CD4-positive, alpha-beta T cell treated with Interleukin-6 for 4 hours (primary cell): ENCODE results near the gene C9orf50.
A peak's percentile ranks its signal among the peaks of the same experiment; 100 is the strongest.
"Not testable (repeated sequence)": the region's sequence is repeated elsewhere in the genome, so short reads cannot be mapped to it uniquely, and the experiment has no call there.

Experiments used
- DNase-seq: peaks from one replicate; pipeline ENCODE4 v3.0.0-alpha.2; 2020; ENCODE audit warnings: mixed read lengths

Gene C9orf50, protein sequence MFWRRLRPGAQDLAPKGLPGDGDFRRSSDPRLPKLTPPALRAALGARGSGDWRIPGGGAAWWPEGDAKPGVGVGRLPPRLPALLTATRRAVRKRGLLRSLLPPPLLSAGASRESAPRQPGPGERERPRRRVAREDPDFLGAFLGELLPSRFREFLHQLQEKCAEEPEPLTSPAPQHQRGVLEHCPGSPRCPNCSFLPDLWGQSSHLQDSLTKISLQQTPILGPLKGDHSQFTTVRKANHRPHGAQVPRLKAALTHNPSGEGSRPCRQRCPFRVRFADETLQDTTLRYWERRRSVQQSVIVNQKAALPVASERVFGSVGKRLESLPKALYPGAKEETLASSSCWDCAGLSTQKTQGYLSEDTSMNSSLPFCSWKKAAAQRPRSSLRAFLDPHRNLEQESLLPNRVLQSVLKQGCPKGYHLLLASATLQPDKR

DNA sequence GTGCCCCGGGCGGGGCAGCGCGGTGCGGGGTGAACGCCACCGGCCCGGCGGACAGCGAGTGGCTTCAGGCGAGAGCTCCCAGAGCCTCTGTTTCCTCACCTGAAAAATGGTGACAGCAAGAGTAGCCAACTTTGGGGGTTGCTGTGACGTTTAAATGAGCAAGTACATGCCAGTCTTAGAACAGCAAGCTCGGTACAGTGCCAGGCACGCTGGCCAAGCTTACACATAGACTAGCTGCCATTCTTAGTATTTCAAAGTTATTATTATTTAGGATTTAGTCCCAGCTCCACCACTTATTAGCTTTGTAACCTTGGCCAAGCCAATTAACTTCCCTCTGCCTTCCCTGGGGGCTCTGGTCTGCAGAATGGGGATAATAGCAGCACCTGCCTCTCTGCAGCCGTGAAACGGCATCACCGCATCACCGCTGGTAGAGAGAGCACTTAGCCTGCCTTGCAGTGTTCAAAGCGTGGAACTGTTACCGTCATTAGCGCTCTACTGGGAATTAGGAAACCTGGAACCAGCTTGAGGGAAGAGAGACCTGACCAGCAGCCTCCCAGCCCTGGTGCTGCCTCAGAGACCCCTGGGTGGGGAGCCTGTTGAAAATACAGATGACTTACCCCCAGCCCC lies at the start of gene C9orf50:
Gene C9orf50 (minus strand): TSS at position 433 of the 627 bp plus-strand sequence. CDS start 527 bp downstream, outside the sequence.
- DNase-seq, result peak; percentile 1

DNA sequence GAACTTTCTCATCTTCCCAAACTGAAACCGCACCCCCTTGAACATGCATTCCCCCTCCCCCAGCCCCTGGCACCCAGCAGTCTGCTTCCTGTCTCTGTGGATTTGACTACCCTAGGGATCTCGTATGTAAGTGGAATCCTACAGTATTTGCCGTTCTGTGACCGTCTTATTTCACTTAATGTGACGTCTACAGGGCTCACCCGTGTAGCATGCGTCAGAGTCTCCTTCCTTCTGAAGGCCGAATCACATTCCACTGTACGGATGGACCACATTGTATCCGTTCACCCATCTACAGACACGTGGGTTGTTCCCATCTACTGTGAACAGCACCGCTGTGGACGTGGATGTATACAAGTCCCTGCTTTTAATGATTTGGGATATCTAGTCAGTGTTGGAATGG lies 49.0 kb upstream of the C9orf50 start:
- DNase-seq, result no peak

DNA sequence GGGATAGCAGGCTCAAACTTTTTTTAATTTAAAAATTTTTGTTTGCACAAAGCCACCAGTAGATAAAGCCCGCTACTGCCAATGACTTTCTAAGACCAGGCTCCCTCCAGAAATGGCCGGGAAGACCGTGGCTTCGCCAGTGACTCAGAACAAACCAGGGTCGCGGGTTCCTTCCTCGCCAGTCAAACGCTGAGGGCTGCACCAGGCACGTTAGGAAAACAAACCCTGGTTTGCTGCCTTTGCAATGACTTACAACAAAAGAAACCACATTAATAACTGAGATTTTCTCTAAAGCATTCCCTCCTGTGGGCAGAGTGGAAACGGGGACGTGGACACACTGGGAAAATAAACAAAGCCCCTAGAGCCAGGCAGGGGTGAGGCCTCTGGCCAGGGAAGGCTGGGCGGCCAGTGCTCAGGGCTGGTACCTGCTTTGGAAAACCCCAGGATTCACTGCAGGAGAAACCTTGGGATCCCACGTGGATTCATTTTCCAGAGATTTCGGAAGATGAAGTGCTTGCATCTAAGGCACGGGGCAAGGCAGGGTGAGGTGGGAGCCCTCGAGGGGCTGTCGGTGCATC lies 48.3 kb upstream of the C9orf50 start:
- no peak for DNase-seq

DNA sequence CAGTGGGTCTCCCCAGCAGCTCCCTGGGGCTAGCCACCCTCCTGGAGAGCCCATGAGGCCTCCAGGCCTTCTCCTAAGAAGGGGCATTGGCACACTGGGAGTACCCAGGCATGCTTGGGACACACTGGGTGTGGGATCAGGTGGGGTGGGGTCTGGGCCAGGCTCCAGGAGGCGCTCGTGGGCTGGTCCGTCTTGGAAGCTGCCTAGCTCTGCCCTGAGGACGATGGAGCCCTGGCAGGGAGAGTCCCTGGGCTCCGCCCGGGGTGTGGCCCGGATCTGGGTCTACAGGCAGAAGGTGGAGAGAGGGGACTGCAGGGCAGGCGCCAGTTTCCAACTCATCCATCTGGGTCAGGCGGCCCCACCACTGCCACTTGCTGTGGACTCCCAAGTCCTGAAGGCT lies 46.9 kb upstream of the C9orf50 start:
- DNase-seq, result no peak

DNA sequence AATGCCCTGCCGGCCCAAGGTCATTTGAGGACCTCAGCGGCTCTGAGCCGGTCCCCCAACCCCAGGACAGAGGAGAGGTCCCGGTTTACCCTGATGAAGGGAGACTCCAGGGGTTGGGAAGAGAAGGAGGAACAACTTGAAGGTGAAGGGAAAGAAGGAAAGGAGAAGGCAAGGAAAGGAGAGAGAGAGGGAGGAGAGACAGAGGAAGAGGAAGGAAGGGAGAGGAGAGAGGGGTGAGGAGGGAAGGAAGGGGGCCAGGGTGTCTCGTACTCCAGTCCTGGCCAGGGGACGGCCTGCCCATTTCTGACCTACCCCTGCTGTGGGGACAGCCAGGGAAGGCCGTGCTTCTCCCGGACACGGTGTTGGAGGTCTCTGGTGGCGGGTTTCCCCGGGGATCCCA lies 46.5 kb upstream of the C9orf50 start:
- no peak for DNase-seq

DNA sequence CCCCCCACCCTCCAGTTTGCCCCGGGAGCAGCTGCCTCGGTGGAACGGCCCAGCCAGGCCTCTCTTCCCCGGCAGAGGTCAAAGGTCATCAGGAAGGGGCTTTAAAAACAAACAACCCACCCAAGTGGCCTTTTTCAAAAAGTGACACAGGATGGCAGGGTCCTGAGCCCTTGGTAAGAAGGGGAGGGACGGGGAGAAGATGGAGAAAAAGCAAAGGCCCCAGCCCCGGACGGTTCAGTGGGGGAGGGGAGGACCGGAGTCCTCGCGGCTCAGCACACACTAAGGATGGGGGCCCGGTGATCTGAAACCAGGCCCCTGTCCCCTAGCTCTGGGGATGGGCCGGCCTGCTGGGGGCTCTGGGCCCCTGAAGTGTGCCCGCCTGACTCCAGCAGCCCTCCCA lies 45.7 kb upstream of the C9orf50 start:
- DNase-seq, result no peak

DNA sequence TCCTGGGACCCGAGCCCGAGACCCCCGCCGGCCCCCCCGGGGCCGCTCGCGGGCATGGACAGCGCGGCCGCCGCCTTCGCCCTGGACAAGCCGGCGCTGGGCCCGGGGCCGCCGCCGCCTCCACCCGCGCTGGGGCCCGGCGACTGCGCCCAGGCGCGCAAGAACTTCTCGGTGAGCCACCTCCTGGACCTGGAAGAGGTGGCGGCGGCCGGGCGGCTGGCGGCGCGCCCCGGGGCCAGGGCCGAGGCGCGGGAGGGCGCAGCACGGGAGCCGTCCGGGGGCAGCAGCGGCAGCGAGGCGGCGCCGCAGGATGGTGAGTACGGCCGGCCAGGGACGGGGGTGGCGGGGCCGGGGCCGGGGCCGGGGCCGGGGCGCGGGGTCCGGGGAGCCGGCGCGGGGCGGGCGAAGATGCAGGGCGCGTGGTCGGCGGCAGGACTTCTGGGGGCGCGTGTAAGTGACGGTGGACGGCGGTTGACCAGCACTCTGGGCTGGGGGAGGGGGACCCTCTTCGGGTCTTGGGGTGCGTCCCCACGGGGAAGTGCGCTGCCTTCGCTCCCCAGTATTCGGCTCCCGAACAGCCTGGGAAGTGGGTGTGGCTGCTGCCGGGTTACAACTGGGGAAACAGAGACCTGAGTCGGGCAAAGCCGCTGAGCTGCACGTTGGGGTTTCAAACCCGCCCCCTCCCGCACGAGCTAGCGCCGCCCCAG lies 45.1 kb upstream of the C9orf50 start:
- DNase-seq, result no peak

DNA sequence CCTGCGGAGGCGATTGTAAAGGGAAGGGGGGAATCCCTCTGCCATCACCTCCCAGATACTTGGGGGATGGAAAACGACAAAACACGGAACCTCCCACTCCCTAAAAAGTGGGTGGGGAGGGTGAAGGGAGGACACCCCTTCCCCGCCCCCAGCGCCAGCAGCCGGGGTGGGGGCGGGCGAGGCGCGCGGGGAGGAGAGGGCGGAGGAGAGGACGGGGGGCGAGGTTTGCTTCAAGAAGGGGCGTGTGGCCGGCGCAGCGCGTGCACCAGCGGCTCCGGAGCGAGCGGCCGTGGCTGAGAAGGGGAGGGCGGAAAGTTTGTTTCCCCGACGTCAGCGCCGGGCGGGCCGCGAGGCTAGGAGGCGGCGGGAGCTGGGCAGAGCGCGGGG lies 44.5 kb upstream of the C9orf50 start, which contains the start of gene PRRX2:
Gene PRRX2 (plus strand): TSS at position 259 of the 387 bp plus-strand sequence. CDS start 221 bp downstream, outside the sequence.
- DNase-seq, result peak; percentile 23

DNA sequence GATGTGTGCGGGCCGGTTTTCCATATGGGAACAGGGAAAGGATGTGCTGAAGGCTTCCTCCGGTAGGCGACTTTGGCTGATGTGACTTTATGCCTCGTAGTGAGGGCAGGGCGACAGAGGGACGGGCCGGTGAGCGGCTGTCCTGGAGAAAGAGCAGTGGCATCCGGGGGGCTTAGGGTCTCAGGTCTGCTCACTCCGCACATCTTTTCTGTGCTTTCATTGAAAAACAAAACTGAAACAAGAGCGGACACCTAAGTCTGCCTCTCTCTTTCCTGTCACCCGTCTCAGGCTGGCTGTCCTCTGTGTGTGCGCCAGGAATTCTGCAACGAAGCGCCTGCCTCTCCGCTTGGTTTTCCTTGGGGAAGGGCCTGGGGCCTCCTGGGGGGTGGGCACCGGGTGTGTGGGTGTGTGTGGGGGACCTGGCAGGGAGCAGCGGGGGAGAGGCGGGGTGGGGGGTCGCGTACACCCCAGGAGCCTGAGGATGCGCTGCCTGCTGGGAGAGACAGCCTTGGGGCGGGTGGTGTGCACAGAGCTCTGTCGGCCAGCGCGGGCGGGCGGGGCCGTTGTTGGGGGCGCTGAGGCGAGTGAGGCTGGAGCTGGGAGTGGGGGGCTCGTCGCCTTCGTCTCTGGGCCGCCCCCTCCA lies 44.0 kb upstream of the C9orf50 start:
- no peak for DNase-seq

DNA sequence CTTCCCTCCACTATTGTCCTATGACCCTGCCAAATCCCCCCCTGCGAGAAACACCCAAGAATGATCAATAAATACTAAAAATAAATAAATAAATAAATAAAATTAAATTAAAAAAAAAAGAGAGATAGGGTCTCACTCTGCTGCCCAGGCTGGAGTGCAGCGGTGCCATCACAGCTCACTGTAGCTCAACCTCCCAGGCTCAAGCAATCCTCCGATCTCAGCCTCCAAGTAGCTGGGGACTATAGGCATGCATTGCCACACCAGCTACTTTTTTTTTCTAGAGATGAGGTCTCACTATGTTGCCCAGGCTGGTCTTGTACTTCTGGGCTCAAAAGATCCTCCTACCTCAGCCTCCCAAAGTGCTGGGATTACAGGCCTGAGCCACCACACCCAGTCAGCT lies 41.3 kb upstream of the C9orf50 start:
- not testable (repeated sequence) for DNase-seq

DNA sequence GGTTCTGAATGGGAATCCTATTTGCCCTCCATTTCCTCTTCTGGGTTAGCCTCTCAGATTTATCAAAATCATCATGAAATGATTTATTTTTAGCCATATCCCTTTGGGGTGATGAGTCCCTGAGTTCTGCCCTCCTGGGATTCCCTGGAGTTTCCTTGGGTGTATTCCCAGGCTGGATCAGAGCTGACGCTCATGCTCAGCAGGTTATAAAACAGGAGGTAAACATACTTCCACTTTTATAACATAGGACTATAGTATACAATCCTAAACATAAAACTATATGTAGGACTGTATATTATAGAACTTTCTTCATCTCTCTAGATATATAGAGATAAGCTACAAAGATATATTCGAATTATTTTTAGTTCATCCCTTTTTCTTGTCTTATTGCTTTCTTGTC lies 40.1 kb upstream of the C9orf50 start:
- DNase-seq, result no peak

DNA sequence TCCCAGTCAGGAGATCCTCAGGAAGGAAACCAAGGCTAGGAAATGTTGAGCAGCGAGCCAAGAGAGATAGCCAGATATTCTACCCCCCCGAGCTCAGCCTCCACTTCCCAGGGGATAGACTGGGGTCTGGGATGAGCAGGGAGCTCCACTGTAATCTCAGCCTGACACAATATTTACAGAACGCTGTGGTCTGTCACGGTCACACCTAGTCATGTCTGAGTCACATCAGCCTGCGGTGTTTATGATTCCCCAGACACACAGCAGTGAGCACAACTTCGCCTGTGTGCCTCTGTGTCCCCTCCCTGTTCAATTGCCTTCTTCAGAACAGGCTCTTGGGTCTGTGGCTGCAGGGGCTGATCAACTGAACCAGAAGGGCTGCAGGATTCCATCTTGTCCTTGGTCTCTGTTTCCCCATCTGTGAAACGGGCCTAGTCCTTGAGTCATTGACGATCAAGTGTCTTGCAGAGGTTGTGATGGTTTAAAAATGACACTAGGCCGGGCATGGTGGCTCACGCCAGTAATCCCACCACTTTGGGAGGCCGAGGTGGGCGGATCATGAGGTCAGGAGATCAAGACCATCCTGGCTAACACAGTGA lies 36.0 kb upstream of the C9orf50 start:
- no peak for DNase-seq

DNA sequence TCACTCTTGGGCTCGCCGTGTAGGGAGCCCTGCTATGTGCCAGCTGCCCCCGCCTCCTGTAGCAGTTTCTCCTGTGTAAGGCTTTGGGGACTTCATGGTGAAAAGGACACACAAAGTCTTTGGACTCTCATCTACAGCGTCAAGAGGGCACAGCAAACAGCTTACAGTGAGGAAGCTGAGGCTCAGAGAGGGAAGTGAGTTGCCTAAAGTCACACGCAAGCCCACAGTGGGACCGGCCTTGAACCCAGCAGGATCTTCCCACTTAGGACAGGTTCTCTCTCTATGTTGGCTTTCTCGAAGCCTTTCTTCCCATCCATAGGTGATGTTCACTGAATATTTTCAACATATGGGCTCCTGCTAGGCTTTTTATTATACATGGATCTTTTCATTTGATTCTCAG lies 34.8 kb upstream of the C9orf50 start:
- DNase-seq, result no peak

DNA sequence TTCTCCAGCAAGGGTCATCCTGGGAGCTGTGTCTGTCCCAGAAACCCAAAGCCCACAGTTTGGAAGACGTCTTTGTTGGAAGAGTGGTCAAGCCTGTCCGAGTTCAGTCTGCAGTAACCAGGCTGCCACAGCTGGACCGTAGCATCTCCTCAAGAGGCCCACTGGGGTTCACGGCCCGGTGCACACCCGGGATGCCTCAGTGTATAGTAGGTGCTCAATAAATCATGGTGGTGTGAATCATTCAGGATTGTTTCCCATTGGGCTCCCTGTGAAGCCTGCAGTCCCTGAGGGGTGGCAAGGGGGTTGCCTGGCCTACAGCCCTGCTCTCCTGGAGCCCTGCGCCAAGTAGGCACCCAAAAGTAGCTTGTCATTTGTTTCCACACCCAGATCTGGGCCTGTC lies 34.3 kb upstream of the C9orf50 start:
- DNase-seq, result no peak

DNA sequence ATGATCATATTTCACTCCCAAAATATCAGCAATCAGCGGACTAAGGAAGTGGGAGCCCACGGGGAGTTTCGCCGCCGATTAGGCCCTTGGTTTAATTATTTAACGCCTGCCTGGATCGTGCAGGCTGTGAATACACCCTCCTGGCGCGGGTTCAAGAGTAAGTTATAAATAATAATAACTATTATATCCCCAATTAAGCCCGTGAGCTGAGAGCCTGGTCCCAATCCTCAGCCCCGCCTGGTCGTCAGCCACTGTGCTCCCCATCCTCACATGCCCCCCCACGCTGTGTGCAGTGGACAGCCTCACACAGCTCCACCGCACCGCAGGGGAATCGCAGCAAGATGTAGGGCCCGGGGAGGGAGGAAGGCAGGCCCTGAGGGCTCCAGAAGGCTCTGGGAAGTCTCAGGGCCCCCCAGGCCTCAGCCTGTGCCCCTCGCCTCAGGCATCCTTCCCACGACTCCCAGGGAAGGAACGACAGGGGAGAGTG lies 33.7 kb upstream of the C9orf50 start:
- DNase-seq, result no peak

DNA sequence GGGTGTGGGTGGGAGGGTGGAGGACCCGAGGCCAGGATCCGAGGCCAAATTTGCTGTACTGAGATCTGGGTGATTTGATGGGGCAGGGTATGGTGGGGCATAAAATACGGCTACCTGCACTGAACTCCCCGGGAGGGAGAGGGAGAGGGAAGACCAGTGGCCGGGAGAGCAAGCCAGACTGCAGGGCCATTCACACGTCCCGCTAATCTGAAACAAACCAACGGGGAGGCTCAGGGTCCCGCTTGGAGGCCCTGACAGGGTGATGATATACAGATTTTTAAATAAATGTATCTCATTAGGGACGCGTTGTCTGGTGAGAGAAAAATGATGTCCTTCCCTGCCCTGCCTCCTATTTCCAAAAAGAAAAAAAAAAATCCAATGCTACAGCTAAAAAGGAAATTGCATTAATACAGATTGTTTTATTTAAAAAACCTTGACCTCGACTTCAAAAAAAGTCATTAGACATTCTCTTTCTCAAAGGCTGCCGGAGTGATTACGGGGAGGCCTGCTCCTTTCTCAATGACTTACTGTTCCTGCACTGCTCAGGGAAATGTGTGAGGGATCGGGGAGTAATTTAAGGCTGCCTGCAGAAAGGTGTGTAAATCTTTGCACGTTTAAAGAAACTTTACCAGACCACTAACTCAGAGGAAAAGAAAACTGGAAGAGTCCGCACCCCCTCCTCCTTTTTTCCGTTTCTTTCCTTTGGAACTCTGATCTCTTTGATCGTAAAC lies 33.1 kb upstream of the C9orf50 start:
- DNase-seq, result no peak

DNA sequence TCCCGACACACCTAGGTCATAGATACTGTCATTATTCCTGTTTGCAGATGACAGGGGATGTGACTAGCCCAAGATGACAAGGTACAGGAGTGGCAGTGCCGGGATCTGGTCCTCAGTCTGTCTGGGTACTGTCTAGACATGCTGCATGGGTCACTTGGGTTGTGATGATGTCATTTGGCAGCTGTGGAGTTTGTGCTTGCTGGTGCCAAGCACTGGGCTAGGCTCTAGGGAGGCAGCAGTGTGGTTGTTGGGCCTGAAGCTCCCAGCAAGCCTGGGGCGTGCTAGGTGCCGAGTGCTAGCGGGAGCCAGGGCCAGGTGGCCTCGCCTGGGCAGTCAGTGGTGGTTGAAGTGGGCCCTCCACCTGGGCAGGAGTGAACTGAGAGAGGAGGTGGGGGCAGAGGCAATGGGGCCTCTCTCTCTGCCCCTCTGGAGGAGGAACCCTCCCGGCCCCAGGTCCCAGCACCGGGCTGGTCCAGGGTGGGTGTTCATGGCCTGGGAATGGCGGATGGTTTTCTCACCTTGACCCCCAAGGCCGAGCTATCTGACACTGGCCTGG lies 29.9 kb upstream of the C9orf50 start:
- no peak for DNase-seq

DNA sequence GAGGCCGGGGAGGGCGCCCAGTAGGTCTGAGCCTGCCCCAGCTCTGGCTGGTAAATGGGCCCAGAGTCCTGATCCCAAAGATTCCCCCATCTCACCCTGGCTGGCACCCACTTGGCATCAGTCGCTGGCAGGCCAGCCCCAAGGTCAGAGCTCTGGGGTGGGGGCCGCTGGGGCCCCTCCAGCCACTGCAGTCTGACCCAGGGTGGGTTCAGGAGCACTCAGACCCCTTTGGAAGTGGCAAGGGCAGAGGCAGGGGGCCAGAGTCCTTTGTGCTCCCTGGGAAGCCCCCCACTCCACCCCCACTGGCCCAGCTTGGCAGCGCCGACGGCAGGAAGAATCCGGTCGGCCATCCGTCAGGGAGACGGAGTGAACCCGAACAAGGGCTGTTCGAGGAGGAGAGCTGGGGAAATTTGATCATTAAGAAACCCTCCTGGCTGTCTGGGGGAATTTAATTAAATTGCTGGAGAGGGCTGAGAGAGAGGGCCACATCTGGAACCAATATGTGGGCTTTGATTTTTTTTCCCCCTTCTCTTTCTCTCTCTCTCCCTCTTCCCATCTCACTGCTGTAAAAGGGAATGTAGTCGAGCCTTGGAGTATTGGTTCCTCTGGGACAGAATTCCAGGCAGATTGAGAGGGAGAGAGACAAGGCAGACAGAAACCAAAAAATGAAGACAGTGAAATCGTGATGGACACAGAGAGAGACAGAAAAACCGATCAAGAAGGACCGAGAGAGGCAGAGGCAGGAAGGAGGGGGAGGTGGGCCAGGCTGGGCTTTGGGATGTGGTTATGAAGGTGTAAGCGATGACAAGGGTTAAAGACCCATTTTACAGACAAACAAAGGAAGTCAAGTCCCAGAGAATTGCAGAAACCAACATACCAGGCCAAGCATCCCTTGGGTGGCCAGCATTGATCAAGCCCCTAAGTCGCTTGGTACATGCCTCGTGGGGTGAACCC lies 29.1 kb upstream of the C9orf50 start:
- DNase-seq, result no peak

DNA sequence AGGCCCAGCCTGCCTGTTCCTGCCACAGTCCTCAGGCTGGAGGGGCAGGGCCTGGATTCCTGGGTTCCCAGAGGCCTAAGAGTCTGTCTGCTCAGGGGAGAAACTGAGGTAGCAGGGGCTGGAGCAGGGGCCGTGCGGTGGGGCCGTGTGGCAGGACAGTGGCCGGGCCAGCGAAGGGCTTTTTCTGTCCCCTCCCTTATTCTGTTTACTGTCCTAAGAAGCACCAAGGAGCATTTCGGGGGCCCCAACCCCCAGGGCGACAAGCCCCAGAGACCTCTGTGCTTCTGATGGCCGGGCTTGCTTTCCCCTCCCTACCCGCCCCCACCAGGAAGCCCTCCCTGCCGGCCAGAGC lies 27.8 kb upstream of the C9orf50 start:
- no peak for DNase-seq
